Left ventricle myocardium inferior (tissue), 1 donor: ENCODE measurements around the gene ANKRD13D. TPM values are rescaled to one million over a fixed set of nuclear protein-coding genes. Genes with fewer than 3 reads are reported as not detected.
A peak's percentile ranks its signal among the peaks of the same experiment; 100 is the strongest.

ENCODE experiments used
- DNase-seq: peaks from one replicate; pipeline ENCODE4 v3.0.0-alpha.2; 2020
- H3K27ac ChIP-seq: fragments of 200-600 bp; replicated peaks from 2 replicates; pipeline ENCODE4 v1.8.0; 2021
- H3K27me3 ChIP-seq: fragments of 200-600 bp; 2 replicates; pipeline ENCODE4 v1.8.0; 2021; ENCODE audit warnings: low read depth
- H3K36me3 ChIP-seq: fragments of 200-600 bp; 2 replicates; pipeline ENCODE4 v1.8.0; 2021
- H3K4me1 ChIP-seq: fragments of 200-600 bp; 2 replicates; pipeline ENCODE4 v1.8.0; 2021
- H3K4me3 ChIP-seq: fragments of 200-600 bp; 2 replicates; pipeline ENCODE4 v1.8.0; 2021; ENCODE audit warnings: mild to moderate bottlenecking, moderate library complexity
- H3K9me3 ChIP-seq: fragments of 200-600 bp; replicated peaks from 2 replicates; pipeline ENCODE4 v1.8.0; 2021
- intact Hi-C: fragments of 100-400 bp; cut with micrococcal nuclease; formaldehyde crosslinking; loops from one replicate; pipeline ENCODE4 v1.11.0; 2022
- total RNA-seq: library from RNA; stranded (reverse); fragmentation: NEBNext Ultra II Directional; extraction: Animal tissue kit (Norgen Biotek cat#: 25700); gene quantifications from one replicate; pipeline ENCODE4 v1.2.1, GENCODE V29; 2021
- TF ChIP-seq, protein P1 (sequence below): fragments of 200-600 bp; IDR thresholded peaks from 2 replicates; pipeline ENCODE4 v1.8.0; 2021; ENCODE audit warnings: antibody characterized with exemption, mild to moderate bottlenecking, borderline replicate concordance
- donor health status: DM: no; HTN: yes; CAD: no; lungs with severe emphysema.

The ANKRD13D gene
- total RNA-seq, 1 donor from 2014 or later: 11.8 TPM

DNA sequence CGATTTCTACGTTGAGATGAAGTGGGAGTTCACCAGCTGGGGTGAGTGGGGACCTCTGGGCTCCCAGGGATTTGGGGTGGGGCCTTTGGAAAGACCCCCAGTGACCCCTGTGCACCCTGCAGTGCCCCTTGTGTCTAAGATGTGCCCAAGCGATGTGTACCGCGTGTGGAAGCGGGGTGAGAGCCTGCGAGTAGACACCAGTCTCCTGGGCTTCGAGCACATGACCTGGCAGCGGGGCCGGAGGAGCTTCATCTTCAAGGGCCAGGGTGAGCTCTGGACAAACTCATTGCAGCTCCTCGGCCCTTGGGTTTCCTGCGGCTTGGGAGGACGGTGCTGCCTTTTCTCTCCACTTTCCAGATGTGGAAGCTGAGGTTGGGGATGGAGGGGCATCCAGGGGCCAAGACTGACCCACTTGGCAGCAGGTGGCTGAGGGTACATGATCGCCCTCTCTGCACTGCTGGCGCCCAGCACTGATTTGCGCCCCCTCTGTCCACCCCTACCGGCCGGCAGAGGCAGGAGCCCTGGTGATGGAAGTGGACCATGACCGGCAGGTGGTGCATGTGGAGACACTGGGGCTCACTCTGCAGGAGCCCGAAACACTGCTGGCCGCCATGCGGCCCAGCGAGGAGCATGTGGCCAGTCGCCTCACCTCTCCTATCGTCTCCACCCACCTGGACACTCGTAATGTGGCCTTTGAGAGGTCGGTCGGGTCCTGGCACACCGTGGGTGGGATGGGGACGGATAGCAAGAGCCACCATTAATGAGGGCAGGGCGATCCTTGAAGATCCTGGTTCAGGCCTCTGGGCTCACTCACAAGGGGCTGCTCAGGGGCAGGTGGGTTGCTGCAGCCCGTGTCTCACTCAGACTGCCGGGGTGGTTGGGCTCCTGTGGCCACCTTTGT is 2.6 kb downstream of the ANKRD13D start:
- intact Hi-C loops: no loop called here
- TF ChIP-seq, protein P1, sequence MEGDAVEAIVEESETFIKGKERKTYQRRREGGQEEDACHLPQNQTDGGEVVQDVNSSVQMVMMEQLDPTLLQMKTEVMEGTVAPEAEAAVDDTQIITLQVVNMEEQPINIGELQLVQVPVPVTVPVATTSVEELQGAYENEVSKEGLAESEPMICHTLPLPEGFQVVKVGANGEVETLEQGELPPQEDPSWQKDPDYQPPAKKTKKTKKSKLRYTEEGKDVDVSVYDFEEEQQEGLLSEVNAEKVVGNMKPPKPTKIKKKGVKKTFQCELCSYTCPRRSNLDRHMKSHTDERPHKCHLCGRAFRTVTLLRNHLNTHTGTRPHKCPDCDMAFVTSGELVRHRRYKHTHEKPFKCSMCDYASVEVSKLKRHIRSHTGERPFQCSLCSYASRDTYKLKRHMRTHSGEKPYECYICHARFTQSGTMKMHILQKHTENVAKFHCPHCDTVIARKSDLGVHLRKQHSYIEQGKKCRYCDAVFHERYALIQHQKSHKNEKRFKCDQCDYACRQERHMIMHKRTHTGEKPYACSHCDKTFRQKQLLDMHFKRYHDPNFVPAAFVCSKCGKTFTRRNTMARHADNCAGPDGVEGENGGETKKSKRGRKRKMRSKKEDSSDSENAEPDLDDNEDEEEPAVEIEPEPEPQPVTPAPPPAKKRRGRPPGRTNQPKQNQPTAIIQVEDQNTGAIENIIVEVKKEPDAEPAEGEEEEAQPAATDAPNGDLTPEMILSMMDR: no peak
- peaks cover 10% of the 10 kb centered on the region for H3K9me3 ChIP-seq
- peak; percentile 15 for DNase-seq
- no peak overlapping the region for H3K4me3 ChIP-seq
- H3K27me3 ChIP-seq: no peaks in the 10 kb centered on the region
- peaks cover 54% of the 10 kb centered on the region for H3K36me3 ChIP-seq
- no peak overlapping the region for H3K27ac ChIP-seq
- H3K4me1 ChIP-seq: peaks cover 43% of the 10 kb centered on the region

DNA sequence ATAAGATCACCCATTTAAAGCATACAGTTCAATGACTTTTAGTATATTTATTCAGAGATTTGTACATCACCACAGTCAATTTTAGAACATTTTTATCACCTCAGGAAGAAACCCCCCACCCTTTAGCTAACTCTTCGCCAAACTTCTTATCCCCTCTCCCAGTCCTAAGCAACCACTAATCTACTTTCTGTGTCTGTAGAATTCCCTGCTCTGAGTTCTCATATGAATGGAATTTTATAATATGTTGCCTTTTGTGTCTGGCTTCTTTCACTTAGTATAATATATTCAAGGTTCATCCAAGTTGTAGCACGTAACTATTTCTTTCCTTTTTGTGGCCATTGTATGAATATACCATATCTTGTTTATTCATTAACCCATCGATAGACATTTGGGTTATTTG is 3.6 kb downstream of the ANKRD13D start:
- Histone ChIP-seq H3K36me3 (peaks cover 59% of the 10 kb centered on the region), H3K4me1 (peaks cover 34% of the 10 kb centered on the region), H3K9me3 (peaks cover 10% of the 10 kb centered on the region), H3K4me3 (no peak overlapping the region), H3K27ac (no peak overlapping the region), H3K27me3 (no peaks in the 10 kb centered on the region)
- intact Hi-C loops: no loop called here
- no peak for DNase-seq
- TF ChIP-seq, protein P1: no peak

DNA sequence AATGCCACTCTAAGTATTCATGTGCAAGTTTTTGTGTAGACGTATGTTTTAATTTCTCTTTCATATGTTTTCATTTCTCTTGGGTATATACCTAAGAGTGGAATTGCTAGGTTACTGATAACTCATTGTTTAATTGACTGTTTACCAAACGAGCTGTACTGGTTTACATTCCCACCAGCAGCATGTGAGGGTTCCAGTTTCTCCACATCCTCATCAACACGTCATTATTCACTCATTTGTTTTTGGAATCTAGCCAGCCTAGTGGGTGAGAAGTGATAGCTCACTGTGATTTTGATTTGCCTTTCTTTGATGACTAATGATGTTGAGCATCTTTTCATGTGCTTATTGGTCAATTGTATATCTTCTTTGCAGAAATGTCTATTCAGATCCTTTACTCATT is 4.0 kb downstream of the ANKRD13D start:
- H3K27me3 ChIP-seq: no peaks in the 10 kb centered on the region
- DNase-seq: no peak
- peaks cover 10% of the 10 kb centered on the region for H3K9me3 ChIP-seq
- no peak overlapping the region for H3K4me3 ChIP-seq
- intact Hi-C loops: no loop called here
- peaks cover 59% of the 10 kb centered on the region for H3K36me3 ChIP-seq
- H3K27ac ChIP-seq: no peak overlapping the region
- TF ChIP-seq, protein P1: no peak
- H3K4me1 ChIP-seq: peaks cover 29% of the 10 kb centered on the region

DNA sequence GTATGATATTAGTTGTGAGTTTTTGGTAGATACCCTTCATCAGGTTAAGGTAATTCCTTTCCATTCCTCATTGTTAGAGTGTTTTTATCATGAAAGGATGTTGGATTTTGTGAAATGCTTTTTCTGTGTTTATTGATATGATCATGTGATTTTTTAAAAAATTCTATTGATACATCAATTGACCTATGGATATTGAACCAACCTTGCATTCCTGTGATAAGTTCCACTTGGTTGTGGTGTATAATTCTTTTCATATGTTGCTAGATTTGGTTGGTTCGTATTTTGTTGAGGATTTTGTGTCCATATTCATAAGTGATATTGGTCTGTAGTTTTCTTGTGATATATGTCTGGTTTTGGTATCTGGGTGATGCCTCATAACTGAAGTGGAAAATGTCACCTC is 6.7 kb downstream of the ANKRD13D start:
- no peak overlapping the region for H3K4me3 ChIP-seq
- peaks cover 78% of the 10 kb centered on the region for H3K36me3 ChIP-seq
- H3K9me3 ChIP-seq: peaks cover 10% of the 10 kb centered on the region
- TF ChIP-seq, protein P1: no peak
- no peak for DNase-seq
- H3K27me3 ChIP-seq: no peaks in the 10 kb centered on the region
- intact Hi-C loops: no loop called here
- peaks cover 5% of the 10 kb centered on the region for H3K4me1 ChIP-seq
- H3K27ac ChIP-seq: no peak overlapping the region

DNA sequence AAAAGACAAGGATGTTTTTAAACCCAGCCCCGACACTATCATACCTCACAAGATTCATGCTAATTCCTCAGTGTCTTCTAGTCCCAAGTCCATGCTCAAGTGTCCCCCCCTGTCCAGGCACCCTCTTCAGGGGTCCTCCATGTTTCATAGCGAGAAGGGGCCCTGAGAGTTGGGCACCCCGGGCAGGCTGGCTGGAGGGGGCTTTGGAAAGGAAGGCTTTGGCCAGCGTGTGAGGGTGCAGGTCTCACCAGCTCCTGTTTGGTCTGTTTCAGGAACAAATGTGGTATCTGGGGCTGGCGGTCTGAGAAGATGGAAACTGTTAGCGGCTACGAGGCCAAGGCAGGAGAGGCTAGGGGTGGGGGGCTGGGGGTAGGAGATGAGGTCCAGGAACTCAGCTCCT is 9.7 kb downstream of the ANKRD13D start:
- TF ChIP-seq, protein P1: no peak
- H3K4me1 ChIP-seq: peaks cover 25% of the 10 kb centered on the region
- intact Hi-C loops: no loop called here
- H3K27me3 ChIP-seq: no peaks in the 10 kb centered on the region
- no peak overlapping the region for H3K4me3 ChIP-seq
- no peak for DNase-seq
- no peak overlapping the region for H3K27ac ChIP-seq
- peaks cover 10% of the 10 kb centered on the region for H3K9me3 ChIP-seq
- peaks cover 68% of the 10 kb centered on the region for H3K36me3 ChIP-seq
